ENCODE results near the gene TIMM21. TPM values are rescaled to one million over a fixed set of nuclear protein-coding genes. Genes with fewer than 3 reads are reported as not detected.

Gene TIMM21
- total and polyA plus RNA-seq, 9 of the 15 experiments (the other 6 are each of a cell fraction or from before 2014, with no cell fraction given) = 54.7 to 229 (median 83.3) TPM

GRCh38 chr18:74196220-74197119, 48.1 kb downstream of the TIMM21 start (continued):
- TF ChIP-seq CTCF (IDR thresholded peaks at IDR 0.05 in 2 of 3, conservative IDR thresholded peaks at IDR 0.05 in 1 of 3; ENCODE audit: insufficient read depth in 2 of 3, low read depth in 1 of 3, low read length in 3 of 3) = peak; percentile 68 to 76 (median 72)
- no peak for TF ChIP-seq TAL1 (IDR thresholded peaks at IDR 0.05)

GRCh38 chr18:74197705-74198341, 49.5 kb downstream of the TIMM21 start:
- no peaks in the 10 kb centered on the region for H3K9me1 ChIP-seq (ENCODE audit: control insufficient read depth, insufficient read depth, low read length)
- no peaks in the 10 kb centered on the region; a peak in 2 of 5 replicates for H3K4me1 ChIP-seq (replicated peaks in 1 of 2; ENCODE audit: control insufficient read depth in 2 of 2, insufficient read depth in 2 of 2, low read length in 2 of 2)
- TF ChIP-seq ZBTB8A (IDR thresholded peaks at IDR 0.05; ENCODE audit: partially characterized antibody) (no peak), SFPQ (IDR thresholded peaks at IDR 0.05; ENCODE audit: low read depth, low read length) (no peak), CHD4 (IDR thresholded peaks at IDR 0.05; ENCODE audit: insufficient read depth, insufficient replicate concordance, low read depth, low read length, poor library complexity, severe bottlenecking) (no peak), CEBPG (CRISPR knock-in tag; IDR thresholded peaks at IDR 0.05) (no peak), CEBPG (tag; conservative IDR thresholded peaks at IDR 0.05 in 1 of 2, IDR thresholded peaks at IDR 0.05 in 1 of 2) (no peak), HMG20B (CRISPR knock-in tag; IDR thresholded peaks at IDR 0.05) (no peak), ZNF175 (CRISPR knock-in tag; IDR thresholded peaks at IDR 0.05; ENCODE audit: low read depth) (no peak), EWSR1 (IDR thresholded peaks at IDR 0.05; ENCODE audit: borderline replicate concordance, low read depth, partially characterized antibody) (no peak), ZNF583 (CRISPR knock-in tag; IDR thresholded peaks at IDR 0.05) (no peak)
- in situ Hi-C loops (cut with MboI) = loop anchor here (5.0 kb wide), 1 partner anchor 144 kb away; no protein-coding TSS in a partner anchor
- BruUV-seq (replicated peaks) = no TSS peak
- no peaks in the 10 kb centered on the region for H4K20me1 ChIP-seq (replicated peaks; ENCODE audit: control insufficient read depth, insufficient read depth, low read length)
- no peak for FAIRE-seq
- no peaks in the 10 kb centered on the region for H3K79me2 ChIP-seq (ENCODE audit: control insufficient read depth, insufficient read depth, low read length)
- peaks cover 0 to 8% of the 10 kb centered on the region in 2 experiments; a peak in 2 of 5 replicates for H3K27me3 ChIP-seq (ENCODE audit: control insufficient read depth in 2 of 2, insufficient read depth in 2 of 2, low read length in 2 of 2)
- H3K36me3 ChIP-seq (ENCODE audit: control insufficient read depth, insufficient read depth, low read length) = no peaks in the 10 kb centered on the region
- ChIA-PET POLR2A (interaction anchor here (0.8 kb wide), 1 partner anchor 145 kb away, joined by 3 read pairs; no protein-coding TSS in a partner anchor), CTCF (ENCODE audit: low intra/inter-chr PET ratio) (interaction anchor here (3.5 kb wide), 1 partner anchor 144 kb away, joined by 36 read pairs; no protein-coding TSS in a partner anchor)
- no peak overlapping the region for H3K4me2 ChIP-seq (ENCODE audit: insufficient read depth, low read length)
- no peak for ATAC-seq
- 29% methylated on average over 7 of the region's 11 CpGs for WGBS (ENCODE audit: insufficient coverage, low coverage, missing lambda C conversion rate)
- no peak overlapping the region for H2AFZ ChIP-seq (ENCODE audit: low read depth, low read length)
- H3K4me3 ChIP-seq = no peak overlapping the region
- DNase-seq (ENCODE audit: extremely low read depth in 1 of 4, low spot score in 3 of 4) = no peak
- H3K9me3 ChIP-seq (replicated peaks; ENCODE audit: control insufficient read depth, insufficient read depth, low read depth, low read length) = no peaks in the 10 kb centered on the region
- no peak overlapping the region for H3K9ac ChIP-seq (ENCODE audit: insufficient read depth in 1 of 2, low read depth in 2 of 2, low read length in 2 of 2)
- intact Hi-C loops (cut with micrococcal nuclease) = loop anchor here (5.0 kb wide), 1 partner anchor 294 kb away; no protein-coding TSS in a partner anchor
- no peak overlapping the region for H3K27ac ChIP-seq (ENCODE audit: extremely low read depth, low read depth, low read length)

All from K562 (cell line).